Stimulated activated CD4-positive, alpha-beta T cell treated with anti-CD3 and anti-CD28 coated beads, Interleukin-12 subunit alpha, Interleukin-12 subunit beta, amount 100 ng/mL, for 24 hours (primary cell): ENCODE measurements around the gene DLG1.

Experiments used
- DNase-seq, 2 experiments: peaks; one replicate each; pipeline ENCODE4 v3.0.0-alpha.2; 2020; ENCODE audit warnings: low read depth in 2 of 2

DLG1 gene

DNA sequence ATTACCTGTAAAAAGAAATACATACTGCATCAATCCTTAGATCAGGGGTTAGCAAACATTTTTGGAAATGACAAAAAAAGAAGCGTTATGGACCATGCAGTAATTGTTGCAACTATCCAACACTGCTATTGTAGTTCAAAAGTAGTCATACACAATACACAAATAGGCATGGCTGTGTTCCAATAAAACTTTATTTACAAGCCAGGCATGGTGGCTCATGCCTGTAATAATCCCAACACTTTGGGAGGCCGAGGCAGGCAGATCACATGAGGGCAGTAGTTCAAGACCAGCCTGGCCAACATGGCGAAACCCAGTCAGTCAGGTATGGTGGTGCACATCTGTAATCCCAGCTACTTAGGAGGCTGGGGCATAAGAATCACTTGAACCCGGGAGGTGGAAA, 124.8 kb downstream of the DLG1 start:
- no peak for DNase-seq

DNA sequence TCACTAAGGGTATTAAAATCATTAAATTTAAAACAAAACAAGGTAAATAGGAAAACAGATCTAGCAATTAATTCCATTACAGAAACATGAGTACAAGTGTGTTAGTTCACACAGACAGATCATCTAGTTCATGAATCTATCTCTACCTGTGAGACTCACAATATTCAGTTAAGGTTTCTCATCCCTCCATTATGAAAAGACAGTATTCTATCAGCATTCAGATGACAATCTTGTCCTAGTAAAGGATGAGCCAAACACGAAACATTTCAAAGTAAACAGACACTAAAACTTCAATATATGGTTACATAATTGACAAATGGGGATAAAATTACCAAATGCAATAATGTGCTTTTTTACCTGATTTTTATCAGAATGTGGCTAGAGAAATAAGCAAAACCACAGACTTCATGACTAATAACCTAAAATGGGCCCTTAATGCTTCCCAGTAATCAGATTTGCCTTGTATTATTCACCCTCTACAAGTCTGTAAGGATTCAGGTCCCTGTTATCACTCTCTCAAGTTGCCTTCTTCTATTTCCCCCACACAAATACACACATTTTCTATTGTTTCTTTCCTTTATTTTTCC, 126.8 kb downstream of the DLG1 start:
- DNase-seq = no peak

GRCh38 chr3:197169028-197169427, 129.4 kb downstream of the DLG1 start:
- DNase-seq = no peak

GRCh38 chr3:197168606-197169005, 129.8 kb downstream of the DLG1 start:
- DNase-seq = no peak

DNA sequence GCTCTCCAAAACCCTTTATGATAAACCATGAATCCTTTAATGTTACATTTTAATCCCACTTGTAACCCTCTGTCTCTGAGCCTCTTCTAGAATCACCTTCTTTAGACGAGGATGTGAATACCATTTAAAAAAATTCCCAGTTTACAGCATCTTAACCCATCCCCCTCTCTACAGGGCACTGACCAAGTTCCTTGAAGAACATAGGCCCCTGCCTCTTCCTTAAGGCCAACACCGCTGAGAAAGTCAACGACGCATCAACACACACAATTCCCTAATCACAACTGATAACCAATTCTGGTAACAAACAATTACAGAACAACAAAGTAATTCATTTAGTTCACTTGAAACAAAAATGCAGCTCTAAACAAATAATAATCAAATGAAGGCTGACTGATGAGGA, 130.3 kb downstream of the DLG1 start:
- DNase-seq = no peak

DNA sequence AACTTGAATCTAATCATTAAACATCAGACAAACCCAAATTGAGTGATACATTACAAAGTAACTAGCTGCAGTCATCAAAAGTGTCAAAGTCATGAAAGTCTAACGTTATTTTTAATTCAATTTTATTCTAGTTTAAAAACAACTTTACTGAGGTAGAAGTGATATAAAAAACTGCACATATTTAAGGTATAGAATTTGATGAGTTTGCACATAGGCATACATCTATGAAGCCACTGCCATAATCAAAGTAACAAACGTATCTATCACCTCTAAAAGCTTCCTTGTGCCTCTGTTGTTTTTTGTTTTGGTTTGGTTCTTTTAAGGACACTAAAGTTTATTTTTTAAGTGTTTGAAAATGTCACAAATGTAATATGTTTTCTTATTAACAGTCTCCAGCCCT, 130.9 kb downstream of the DLG1 start:
- DNase-seq = no peak

GRCh38 chr3:197165890-197166289, 132.5 kb downstream of the DLG1 start:
- DNase-seq = no peak

GRCh38 chr3:197155046-197155445, 143.4 kb downstream of the DLG1 start:
- no peak for DNase-seq

DNA sequence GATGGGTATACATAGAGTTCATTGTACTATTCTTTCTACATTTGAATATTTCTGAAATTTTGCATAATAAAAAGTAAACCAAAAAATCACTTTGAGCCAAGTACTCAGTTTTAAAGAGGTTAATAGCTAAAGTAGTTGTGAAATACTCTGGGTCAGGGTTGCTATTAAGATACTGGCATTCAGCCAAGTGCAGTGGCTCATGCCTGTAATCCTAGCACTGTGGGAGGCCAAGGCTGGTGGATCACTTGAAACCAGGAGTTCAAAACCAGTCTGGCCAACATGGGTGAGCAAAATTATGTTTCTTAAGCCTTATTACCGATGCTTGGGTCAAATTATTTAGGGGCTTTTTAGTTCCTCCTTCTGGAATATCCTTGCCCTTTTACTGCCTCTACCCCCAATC, 146.8 kb downstream of the DLG1 start:
- DNase-seq = no peak

GRCh38 chr3:197149528-197149927, 148.9 kb downstream of the DLG1 start:
- no peak for DNase-seq

- DNase-seq = no peak
Measured at GRCh38 chr3:197144188-197144587, 154.2 kb downstream of the DLG1 start.

DNA sequence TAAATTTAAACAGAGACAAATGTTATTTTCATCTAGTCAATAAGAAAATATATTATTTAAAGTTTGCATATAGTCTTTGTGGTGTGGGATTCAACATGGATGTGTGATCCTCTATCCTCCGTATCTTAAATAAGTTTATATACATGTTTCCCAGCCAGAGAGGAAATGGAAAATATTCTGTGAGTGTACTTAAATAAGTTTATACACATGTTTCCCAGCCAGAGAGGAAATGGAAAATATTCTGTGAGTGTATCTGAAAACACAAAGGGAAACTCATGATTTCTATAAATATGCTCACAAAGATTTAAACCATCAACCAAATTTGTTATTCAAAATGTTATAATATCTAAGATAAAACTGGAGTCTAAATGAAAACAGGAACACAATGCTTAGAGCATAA, 158.8 kb downstream of the DLG1 start:
- no peak for DNase-seq

DNA sequence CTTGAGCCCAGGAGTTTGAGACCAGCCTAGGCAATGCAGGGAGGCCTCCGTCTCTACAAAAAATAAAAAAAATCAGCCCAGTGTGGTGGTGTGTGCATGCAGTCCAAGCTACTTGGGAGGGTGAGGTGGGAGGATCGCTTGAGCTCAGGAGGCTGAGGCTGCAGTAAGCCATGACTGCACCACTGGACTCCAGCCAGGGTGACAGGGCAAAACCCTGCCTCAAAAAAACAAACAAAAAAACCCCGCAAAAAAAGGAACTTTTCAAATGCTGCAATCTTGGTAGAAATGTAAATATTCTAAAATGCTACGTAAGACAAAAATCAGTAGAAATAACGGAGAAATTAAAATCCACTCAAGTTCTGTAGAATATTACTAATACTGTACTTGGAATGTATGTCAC, 160.7 kb downstream of the DLG1 start:
- DNase-seq = no peak

- DNase-seq = no peak
Measured at GRCh38 chr3:197136744-197137143, 161.7 kb downstream of the DLG1 start.

GRCh38 chr3:197135212-197135611, 163.2 kb downstream of the DLG1 start:
- DNase-seq = no peak

GRCh38 chr3:197132916-197133530, 165.4 kb downstream of the DLG1 start:
- DNase-seq = no peak

DNA sequence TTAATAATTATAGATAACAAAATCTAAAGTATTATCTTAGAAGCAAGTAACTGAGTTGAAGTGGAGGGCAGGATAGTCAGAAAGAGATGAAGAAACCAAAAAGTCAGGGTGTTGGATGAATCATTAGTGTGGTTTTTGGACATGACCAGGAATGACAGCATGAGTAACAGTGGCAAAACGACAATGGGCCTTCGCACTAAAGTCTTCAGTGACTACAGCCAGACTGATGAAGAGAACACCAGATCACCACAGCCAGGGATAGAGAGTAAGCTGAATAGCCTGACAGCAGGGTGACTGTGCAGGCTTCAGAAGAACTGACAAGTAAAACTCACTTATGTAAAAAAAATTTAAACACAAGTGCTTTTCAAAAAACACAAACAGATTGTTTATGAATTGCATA, 172.8 kb downstream of the DLG1 start:
- no peak for DNase-seq

DNA sequence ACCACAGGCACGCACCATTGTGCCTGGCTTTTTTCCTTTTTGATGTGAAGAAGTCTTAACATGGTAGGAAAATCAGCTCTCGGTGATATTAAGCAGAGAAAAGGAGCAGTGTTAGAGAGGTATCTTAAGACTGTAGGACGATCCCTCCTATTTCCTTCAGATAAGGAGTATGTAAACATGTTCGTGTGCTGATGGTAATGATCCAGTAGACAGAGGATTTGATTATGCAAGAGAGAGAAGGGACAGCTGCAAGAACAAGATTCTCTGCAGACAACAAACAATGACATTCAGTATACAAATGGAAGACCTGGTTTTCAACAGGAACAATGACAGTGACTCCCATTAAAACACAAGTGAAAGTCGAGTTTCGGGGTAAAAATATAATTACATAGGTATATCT, 173.7 kb downstream of the DLG1 start:
- no peak for DNase-seq

- no peak for DNase-seq
Measured at GRCh38 chr3:197122394-197122793, 176.0 kb downstream of the DLG1 start.

DNA sequence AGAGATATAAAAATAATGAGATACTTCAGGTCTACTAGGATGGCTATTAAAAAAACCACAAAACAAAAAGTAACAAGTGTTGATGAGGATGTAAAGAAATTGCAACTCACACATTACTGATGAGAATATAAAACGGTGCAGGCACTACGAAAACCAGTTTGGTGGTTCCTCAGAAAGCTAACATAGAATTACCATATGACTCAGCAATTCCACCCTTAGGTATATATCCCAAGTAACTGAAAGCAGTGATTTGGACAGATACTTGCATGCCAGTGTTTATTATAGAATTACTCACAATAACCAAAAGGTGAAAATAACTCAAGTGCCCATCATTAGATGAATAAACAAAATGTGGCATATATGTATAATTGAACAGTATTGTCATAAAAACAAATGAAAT, 181.3 kb downstream of the DLG1 start:
- no peak for DNase-seq

DNA sequence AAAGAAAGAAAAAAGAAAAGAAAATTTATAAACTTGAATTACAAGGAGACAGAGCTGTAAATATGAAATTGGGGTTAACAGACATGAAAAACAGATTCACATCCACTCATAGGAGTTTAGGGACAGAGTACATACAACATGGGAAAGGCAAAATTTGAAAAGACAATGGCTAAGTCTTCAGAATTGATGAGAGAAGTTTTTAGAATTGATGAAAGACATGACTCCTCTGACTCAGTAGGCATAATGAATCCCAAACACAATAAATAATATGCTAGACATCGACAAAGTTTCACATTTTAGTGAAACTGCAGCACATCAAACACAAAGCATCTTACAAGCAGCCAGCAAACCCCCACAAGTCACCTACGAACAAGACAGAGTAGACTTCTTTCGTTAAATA, 184.4 kb downstream of the DLG1 start:
- no peak for DNase-seq

DNA sequence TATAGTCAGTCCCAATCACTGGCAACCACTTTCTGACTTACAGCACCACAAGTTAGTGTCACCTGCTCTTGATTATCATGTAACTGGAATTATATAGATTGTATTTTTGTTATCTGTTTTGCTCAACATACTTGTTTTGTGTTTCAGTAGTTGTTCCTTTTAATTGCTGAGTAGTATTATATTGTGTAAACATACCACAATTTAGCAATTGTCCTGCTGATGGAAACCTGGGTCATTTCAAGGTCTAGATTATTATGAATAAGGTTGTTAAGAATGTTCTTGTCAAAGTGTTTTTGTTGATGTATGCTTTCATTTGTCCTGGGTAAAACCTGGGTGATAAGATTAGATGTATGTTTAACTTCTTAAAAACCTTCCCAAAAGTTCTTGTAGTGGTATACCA, 186.7 kb downstream of the DLG1 start:
- no peak for DNase-seq

GRCh38 chr3:197105786-197106185, 192.6 kb downstream of the DLG1 start:
- DNase-seq = no peak

DNA sequence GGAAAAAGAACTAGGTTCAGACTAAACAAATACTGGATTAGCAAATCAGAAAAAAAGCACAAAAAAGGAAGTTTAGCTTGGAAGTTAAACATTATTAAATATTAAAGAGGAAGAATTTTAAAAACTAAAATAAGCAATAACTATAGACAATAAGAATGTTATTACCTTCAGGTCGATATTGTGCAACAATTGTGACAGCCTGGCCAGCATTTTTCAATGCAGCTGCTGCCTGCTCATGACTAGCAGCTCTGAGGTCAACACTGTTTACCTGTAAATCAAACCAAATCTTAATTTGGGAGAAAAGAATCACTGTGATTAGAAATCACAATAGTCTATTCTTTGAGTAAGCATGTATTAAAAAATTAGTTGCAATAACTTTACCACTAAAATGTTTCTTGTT, 193.7 kb downstream of the DLG1 start:
- DNase-seq = no peak
